Prostate gland (tissue), 2 donors: ENCODE measurements around the gene RHAG.

Source experiments
- CTCF ChIP-seq, 4 experiments: fragments of 200-600 bp in 2 of 4; fragments of 450-650 bp in 2 of 4; sonication (generic) in 2 of 4; IDR thresholded peaks; 1 replicate in 3 of 4; 2 replicates in 1 of 4; pipeline ENCODE4 v1.5.1; 2016 to 2019; ENCODE audit warnings: antibody characterized with exemption in 4 of 4, mild to moderate bottlenecking in 2 of 4, moderate library complexity in 2 of 4
- POLR2AphosphoS5 ChIP-seq: sonication (generic); formaldehyde crosslinking; IDR thresholded peaks from one replicate; pipeline ENCODE4 v1.6.1; 2017; ENCODE audit warnings: antibody characterized with exemption

- TF ChIP-seq CTCF (IDR thresholded peaks at IDR 0.05), result no peak
- TF ChIP-seq POLR2AphosphoS5, result no peak
Observed at GRCh38 chr6:49576618-49577017, 60.0 kb downstream of the RHAG start.
